HEK293 (cell line): ENCODE results near the gene C2.

Source experiments
- CTCF ChIP-seq: fragments of 450-650 bp; formaldehyde crosslinking; IDR thresholded peaks from 2 replicates; pipeline ENCODE4 v1.5.1; 2016; ENCODE audit warnings: missing biosample characterization, missing genetic modification characterization
- YY1 ChIP-seq: fragments of 450-650 bp; formaldehyde crosslinking; IDR thresholded peaks from 2 replicates; pipeline ENCODE4 v1.5.1; 2018; ENCODE audit warnings: missing biosample characterization, missing genetic modification characterization
- ZNF292 ChIP-seq: fragments of 450-650 bp; formaldehyde crosslinking; IDR thresholded peaks from 2 replicates; pipeline ENCODE4 v1.5.1; 2016; ENCODE audit warnings: low read depth, missing biosample characterization, missing genetic modification characterization, borderline replicate concordance
- ZNF426 ChIP-seq: fragments of 450-650 bp; formaldehyde crosslinking; IDR thresholded peaks from 2 replicates; pipeline ENCODE4 v1.5.1; 2017; ENCODE audit warnings: missing biosample characterization, missing genetic modification characterization, mild to moderate bottlenecking, inconsistent platforms, moderate library complexity
- ZNF561 ChIP-seq: fragments of 450-650 bp; IDR thresholded peaks from 2 replicates; pipeline ENCODE4 v1.5.1; 2018; ENCODE audit warnings: missing biosample characterization, missing genetic modification characterization, borderline replicate concordance
- ZNF777 ChIP-seq: fragments of 450-650 bp; formaldehyde crosslinking; IDR thresholded peaks from 2 replicates; pipeline ENCODE4 v1.5.1; 2017; ENCODE audit warnings: missing biosample characterization, missing genetic modification characterization, borderline replicate concordance
- TF ChIP-seq, protein P1 (sequence below): fragments of 450-650 bp; formaldehyde crosslinking; IDR thresholded peaks from 2 replicates; pipeline ENCODE4 v1.5.1; 2016; ENCODE audit warnings: missing biosample characterization, missing genetic modification characterization, borderline replicate concordance

DNA sequence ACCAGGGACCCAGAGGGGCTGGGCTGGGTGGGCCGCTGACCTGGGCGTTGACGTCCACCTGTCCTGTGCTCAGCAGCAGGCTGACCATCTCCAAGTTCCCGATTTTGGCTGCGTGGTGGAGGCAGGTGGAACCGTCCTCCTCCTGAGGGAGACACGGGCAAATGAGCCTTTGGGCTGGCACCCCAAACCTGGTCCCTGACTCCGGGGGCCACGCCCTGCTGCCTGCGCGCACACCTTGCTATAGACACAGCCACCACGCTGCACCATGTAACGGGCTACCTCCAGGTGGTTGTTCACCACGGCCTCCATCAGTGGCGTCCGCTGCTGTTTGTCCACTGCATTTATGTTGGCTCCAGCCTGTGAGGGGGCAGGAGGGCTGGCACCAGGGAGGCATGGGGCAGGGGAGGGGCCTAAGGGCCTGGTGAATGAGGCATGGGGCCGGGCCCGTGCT lies 41.0 kb upstream of the C2 start:
- no peak for TF ChIP-seq YY1 (tag by site-specific recombination)
- TF ChIP-seq ZNF426 (tag by site-specific recombination) = no peak
- no peak for TF ChIP-seq ZNF777
- TF ChIP-seq CTCF (tag by site-specific recombination) = no peak
- no peak for TF ChIP-seq ZNF292 (tag by site-specific recombination)
- TF ChIP-seq, protein P1, sequence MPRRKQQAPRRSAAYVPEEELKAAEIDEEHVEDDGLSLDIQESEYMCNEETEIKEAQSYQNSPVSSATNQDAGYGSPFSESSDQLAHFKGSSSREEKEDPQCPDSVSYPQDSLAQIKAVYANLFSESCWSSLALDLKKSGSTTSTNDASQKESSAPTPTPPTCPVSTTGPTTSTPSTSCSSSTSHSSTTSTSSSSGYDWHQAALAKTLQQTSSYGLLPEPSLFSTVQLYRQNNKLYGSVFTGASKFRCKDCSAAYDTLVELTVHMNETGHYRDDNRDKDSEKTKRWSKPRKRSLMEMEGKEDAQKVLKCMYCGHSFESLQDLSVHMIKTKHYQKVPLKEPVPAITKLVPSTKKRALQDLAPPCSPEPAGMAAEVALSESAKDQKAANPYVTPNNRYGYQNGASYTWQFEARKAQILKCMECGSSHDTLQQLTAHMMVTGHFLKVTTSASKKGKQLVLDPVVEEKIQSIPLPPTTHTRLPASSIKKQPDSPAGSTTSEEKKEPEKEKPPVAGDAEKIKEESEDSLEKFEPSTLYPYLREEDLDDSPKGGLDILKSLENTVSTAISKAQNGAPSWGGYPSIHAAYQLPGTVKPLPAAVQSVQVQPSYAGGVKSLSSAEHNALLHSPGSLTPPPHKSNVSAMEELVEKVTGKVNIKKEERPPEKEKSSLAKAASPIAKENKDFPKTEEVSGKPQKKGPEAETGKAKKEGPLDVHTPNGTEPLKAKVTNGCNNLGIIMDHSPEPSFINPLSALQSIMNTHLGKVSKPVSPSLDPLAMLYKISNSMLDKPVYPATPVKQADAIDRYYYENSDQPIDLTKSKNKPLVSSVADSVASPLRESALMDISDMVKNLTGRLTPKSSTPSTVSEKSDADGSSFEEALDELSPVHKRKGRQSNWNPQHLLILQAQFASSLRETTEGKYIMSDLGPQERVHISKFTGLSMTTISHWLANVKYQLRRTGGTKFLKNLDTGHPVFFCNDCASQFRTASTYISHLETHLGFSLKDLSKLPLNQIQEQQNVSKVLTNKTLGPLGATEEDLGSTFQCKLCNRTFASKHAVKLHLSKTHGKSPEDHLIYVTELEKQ (tag by site-specific recombination) = no peak
- TF ChIP-seq ZNF561 (tag by site-specific recombination) = no peak
